Measurements from ENCODE around the gene JAK1.

Gene JAK1

GRCh38 chr1:64944913-64945312 is 21.4 kb downstream of the JAK1 start:
- Histone ChIP-seq H3K4me3 (ENCODE audit: low read length) (no peak overlapping the region), H3K9ac (ENCODE audit: low read depth, low read length) (no peak overlapping the region), H3K27me3 (ENCODE audit: insufficient read depth, low read length) (no peaks in the 10 kb centered on the region), H3K9me3 (ENCODE audit: insufficient read depth, low read depth, low read length) (no peaks in the 10 kb centered on the region), H3K4me1 (ENCODE audit: insufficient read depth, low read length) (peaks cover 10% of the 10 kb centered on the region), H3K27ac (ENCODE audit: low read depth, low read length) (no peak overlapping the region), H3K36me3 (ENCODE audit: insufficient read depth, low read length) (no peaks in the 10 kb centered on the region)
- 94% methylated on average over 6 of the region's 6 CpGs for WGBS

DNA sequence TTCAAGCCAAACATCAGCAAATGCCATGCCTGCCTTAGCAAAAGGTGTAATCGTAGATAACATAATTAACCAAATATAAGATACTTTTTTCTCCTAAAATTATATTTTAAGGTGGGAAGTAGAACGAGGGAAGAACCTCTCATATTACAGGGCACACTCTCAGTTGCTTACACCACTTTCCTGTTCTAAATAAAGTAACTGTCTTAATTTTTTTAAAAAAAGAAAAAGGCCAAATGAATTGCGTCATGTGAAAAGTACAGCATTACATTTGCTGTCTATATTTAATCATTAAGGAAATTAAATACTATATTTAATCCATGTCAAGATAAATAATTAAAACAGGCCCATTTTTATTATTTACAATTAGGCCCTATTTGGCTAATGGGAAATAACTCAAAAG is 23.7 kb downstream of the JAK1 start:
- Histone ChIP-seq H3K9me3 (ENCODE audit: insufficient read depth, low read depth, low read length) (no peaks in the 10 kb centered on the region), H3K4me3 (ENCODE audit: low read length) (no peak overlapping the region), H3K36me3 (ENCODE audit: insufficient read depth, low read length) (no peaks in the 10 kb centered on the region), H3K9ac (ENCODE audit: low read depth, low read length) (no peak overlapping the region), H3K4me1 (ENCODE audit: insufficient read depth, low read length) (no peaks in the 10 kb centered on the region; the same call in 1 of the 2 replicates), H3K27me3 (ENCODE audit: insufficient read depth, low read length) (no peaks in the 10 kb centered on the region), H3K27ac (ENCODE audit: low read depth, low read length) (no peak overlapping the region)
- no CpG with 5 or more reads among the region's 3 CpGs for WGBS

GRCh38 chr1:64942118-64942517 is 24.2 kb downstream of the JAK1 start:
- no peak overlapping the region for H3K9ac ChIP-seq (ENCODE audit: low read depth, low read length)
- H3K4me1 ChIP-seq (ENCODE audit: insufficient read depth, low read length) = no peaks in the 10 kb centered on the region; the same call in 1 of the 2 replicates
- H3K9me3 ChIP-seq (ENCODE audit: insufficient read depth, low read depth, low read length) = no peaks in the 10 kb centered on the region
- WGBS = 85% methylated on average over 3 of the region's 4 CpGs
- H3K27me3 ChIP-seq (ENCODE audit: insufficient read depth, low read length) = no peaks in the 10 kb centered on the region
- H3K27ac ChIP-seq (ENCODE audit: low read depth, low read length) = no peak overlapping the region
- no peak overlapping the region for H3K4me3 ChIP-seq (ENCODE audit: low read length)
- H3K36me3 ChIP-seq (ENCODE audit: insufficient read depth, low read length) = no peaks in the 10 kb centered on the region

GRCh38 chr1:64941461-64942117 is 24.8 kb downstream of the JAK1 start:
- H3K36me3 ChIP-seq (ENCODE audit: insufficient read depth, low read length) = no peaks in the 10 kb centered on the region
- no peaks in the 10 kb centered on the region for H3K27me3 ChIP-seq (ENCODE audit: insufficient read depth, low read length)
- H3K27ac ChIP-seq (ENCODE audit: low read depth, low read length) = no peak overlapping the region
- no peak overlapping the region for H3K9ac ChIP-seq (ENCODE audit: low read depth, low read length)
- WGBS = 89% methylated on average over 5 of the region's 5 CpGs
- H3K4me3 ChIP-seq (ENCODE audit: low read length) = no peak overlapping the region
- H3K4me1 ChIP-seq (ENCODE audit: insufficient read depth, low read length) = no peaks in the 10 kb centered on the region; the same call in 1 of the 2 replicates
- H3K9me3 ChIP-seq (ENCODE audit: insufficient read depth, low read depth, low read length) = no peaks in the 10 kb centered on the region

- Histone ChIP-seq H3K4me3 (ENCODE audit: low read length) (no peak overlapping the region), H3K4me1 (ENCODE audit: insufficient read depth, low read length) (no peaks in the 10 kb centered on the region; the same call in 1 of the 2 replicates), H3K36me3 (ENCODE audit: insufficient read depth, low read length) (no peaks in the 10 kb centered on the region), H3K27me3 (ENCODE audit: insufficient read depth, low read length) (no peaks in the 10 kb centered on the region), H3K9ac (ENCODE audit: low read depth, low read length) (no peak overlapping the region), H3K9me3 (ENCODE audit: insufficient read depth, low read depth, low read length) (no peaks in the 10 kb centered on the region), H3K27ac (ENCODE audit: low read depth, low read length) (no peak overlapping the region)
- WGBS = 92% methylated on average over 3 of the region's 3 CpGs
Measured at GRCh38 chr1:64940025-64940424, 26.3 kb downstream of the JAK1 start.

GRCh38 chr1:64938991-64939390 is 27.4 kb downstream of the JAK1 start:
- Histone ChIP-seq H3K4me1 (ENCODE audit: insufficient read depth, low read length) (no peaks in the 10 kb centered on the region; the same call in 1 of the 2 replicates), H3K27me3 (ENCODE audit: insufficient read depth, low read length) (no peaks in the 10 kb centered on the region), H3K9ac (ENCODE audit: low read depth, low read length) (no peak overlapping the region), H3K27ac (ENCODE audit: low read depth, low read length) (no peak overlapping the region), H3K4me3 (ENCODE audit: low read length) (no peak overlapping the region), H3K36me3 (ENCODE audit: insufficient read depth, low read length) (no peaks in the 10 kb centered on the region), H3K9me3 (ENCODE audit: insufficient read depth, low read depth, low read length) (no peaks in the 10 kb centered on the region)
- WGBS = 81% methylated on average over 2 of the region's 2 CpGs

DNA sequence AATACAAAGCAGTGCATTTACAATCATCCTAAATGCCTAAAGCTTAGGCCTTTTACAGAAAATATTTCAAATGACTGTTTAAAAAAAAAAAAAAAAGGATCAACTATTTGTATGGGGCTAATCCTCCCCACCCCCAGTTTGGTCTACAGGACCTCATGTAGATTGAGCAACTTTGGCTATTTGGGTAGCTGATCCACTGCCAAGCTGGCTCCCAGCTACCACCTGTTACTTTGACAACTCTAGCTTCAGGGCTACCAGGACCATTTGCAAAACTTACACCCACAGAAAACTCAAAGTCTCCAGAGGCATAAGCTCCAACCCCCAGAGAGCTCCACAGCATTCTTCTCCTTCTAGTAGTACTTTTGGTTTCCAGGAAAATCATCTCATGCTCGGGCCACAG is 29.4 kb downstream of the JAK1 start:
- WGBS = 90% methylated on average over 1 of the region's 1 CpG
- Histone ChIP-seq H3K9me3 (ENCODE audit: insufficient read depth, low read depth, low read length) (no peaks in the 10 kb centered on the region), H3K36me3 (ENCODE audit: insufficient read depth, low read length) (no peaks in the 10 kb centered on the region), H3K27ac (ENCODE audit: low read depth, low read length) (no peak overlapping the region), H3K27me3 (ENCODE audit: insufficient read depth, low read length) (no peaks in the 10 kb centered on the region), H3K4me1 (ENCODE audit: insufficient read depth, low read length) (no peaks in the 10 kb centered on the region; the same call in 1 of the 2 replicates), H3K9ac (ENCODE audit: low read depth, low read length) (no peak overlapping the region), H3K4me3 (ENCODE audit: low read length) (no peak overlapping the region)

- no peak overlapping the region for H3K27ac ChIP-seq (ENCODE audit: low read depth, low read length)
- WGBS = 91% methylated on average over 9 of the region's 9 CpGs
Measured at GRCh38 chr1:64935551-64936155, 30.7 kb downstream of the JAK1 start.

DNA sequence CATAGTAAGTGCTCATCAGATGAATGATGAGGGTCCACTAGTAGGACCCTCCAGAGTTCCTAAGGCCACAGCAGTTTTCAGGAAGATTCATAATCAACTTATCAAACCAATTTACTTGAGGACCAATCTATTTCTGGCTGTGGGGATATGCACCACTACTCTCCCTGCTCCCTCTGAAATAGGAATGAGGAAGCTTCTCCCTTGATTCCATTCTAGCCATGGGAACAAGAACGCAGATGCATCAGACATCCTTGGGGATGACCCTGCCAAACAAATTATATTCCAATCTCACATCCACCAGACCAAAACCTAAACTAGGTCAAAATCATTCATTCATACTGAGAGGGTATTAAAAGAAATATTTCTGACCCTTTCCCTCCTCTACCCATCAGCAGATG is 31.5 kb downstream of the JAK1 start:
- Histone ChIP-seq H3K9me3 (ENCODE audit: insufficient read depth, low read depth, low read length) (no peaks in the 10 kb centered on the region), H3K4me3 (ENCODE audit: low read length) (no peak overlapping the region), H3K4me1 (ENCODE audit: insufficient read depth, low read length) (no peaks in the 10 kb centered on the region), H3K27ac (ENCODE audit: low read depth, low read length) (no peak overlapping the region), H3K27me3 (ENCODE audit: insufficient read depth, low read length) (no peaks in the 10 kb centered on the region), H3K36me3 (ENCODE audit: insufficient read depth, low read length) (no peaks in the 10 kb centered on the region), H3K9ac (ENCODE audit: low read depth, low read length) (no peak overlapping the region)
- WGBS = 91% methylated on average over 1 of the region's 1 CpG

More at GRCh38 chr1:64935551-64936155, 30.7 kb downstream of the JAK1 start:
- Histone ChIP-seq H3K9ac (ENCODE audit: low read depth, low read length) (no peak overlapping the region), H3K36me3 (ENCODE audit: insufficient read depth, low read length) (no peaks in the 10 kb centered on the region), H3K4me1 (ENCODE audit: insufficient read depth, low read length) (no peaks in the 10 kb centered on the region), H3K9me3 (ENCODE audit: insufficient read depth, low read depth, low read length) (no peaks in the 10 kb centered on the region), H3K4me3 (ENCODE audit: low read length) (no peak overlapping the region), H3K27me3 (ENCODE audit: insufficient read depth, low read length) (no peaks in the 10 kb centered on the region)

- Histone ChIP-seq H3K4me3 (ENCODE audit: low read length) (no peak overlapping the region), H3K9me3 (ENCODE audit: insufficient read depth, low read depth, low read length) (no peaks in the 10 kb centered on the region), H3K36me3 (ENCODE audit: insufficient read depth, low read length) (no peaks in the 10 kb centered on the region), H3K9ac (ENCODE audit: low read depth, low read length) (no peak overlapping the region), H3K27me3 (ENCODE audit: insufficient read depth, low read length) (no peaks in the 10 kb centered on the region), H3K4me1 (ENCODE audit: insufficient read depth, low read length) (no peaks in the 10 kb centered on the region), H3K27ac (ENCODE audit: low read depth, low read length) (no peak overlapping the region)
- 86% methylated on average over 9 of the region's 9 CpGs for WGBS
Measured at GRCh38 chr1:64934115-64934877, 32.1 kb downstream of the JAK1 start.

DNA sequence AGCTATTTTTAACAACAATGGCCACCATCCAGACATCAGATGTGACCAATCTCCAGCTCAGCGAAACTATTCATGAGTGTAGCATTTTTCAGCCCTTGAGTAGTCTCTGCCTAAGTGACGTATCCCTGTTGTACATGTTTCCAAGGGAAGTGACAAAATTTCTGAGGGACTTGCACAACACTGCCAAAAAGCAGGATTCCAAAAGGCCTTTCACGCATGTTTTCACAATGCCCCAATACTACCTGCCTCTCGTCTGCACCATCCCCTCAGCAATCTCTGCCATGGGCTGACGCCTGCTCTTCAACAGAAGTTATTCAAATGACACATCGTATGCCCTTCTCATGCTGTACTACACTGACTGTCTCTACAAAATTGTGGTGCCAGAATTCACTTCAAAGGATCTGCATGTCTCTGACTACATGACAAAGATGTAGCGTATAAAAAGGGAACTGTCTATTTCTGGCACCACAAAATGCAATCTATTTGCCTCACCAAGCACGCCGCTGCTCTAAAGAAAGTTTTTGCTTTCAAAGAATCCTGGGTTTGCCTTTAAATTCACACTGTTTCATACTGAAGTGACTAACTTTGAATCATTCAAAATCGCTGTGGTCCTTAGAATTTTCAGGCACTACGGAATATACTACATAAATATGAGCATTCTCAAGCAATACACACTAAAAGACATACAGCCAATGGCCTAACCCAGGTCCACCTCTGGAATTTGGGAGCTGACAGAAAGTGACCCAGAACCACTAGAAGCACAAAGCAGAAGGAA is 32.9 kb downstream of the JAK1 start:
- Histone ChIP-seq H3K9me3 (ENCODE audit: insufficient read depth, low read depth, low read length) (no peaks in the 10 kb centered on the region), H3K27ac (ENCODE audit: low read depth, low read length) (no peak overlapping the region), H3K4me3 (ENCODE audit: low read length) (no peak overlapping the region), H3K9ac (ENCODE audit: low read depth, low read length) (no peak overlapping the region), H3K4me1 (ENCODE audit: insufficient read depth, low read length) (peaks cover 5% of the 10 kb centered on the region; the same call in 1 of the 2 replicates), H3K36me3 (ENCODE audit: insufficient read depth, low read length) (no peaks in the 10 kb centered on the region), H3K27me3 (ENCODE audit: insufficient read depth, low read length) (no peaks in the 10 kb centered on the region)
- 92% methylated on average over 11 of the region's 11 CpGs for WGBS
